Neutrophil (primary cell): ENCODE measurements around the gene GDAP1L1.

ENCODE experiments used
- H3K27ac ChIP-seq: fragments of 200-600 bp; sonication (generic); 2 replicates; pipeline ENCODE4 v1.5.1; 2016; ENCODE audit warnings: mild to moderate bottlenecking, moderate library complexity
- H3K27me3 ChIP-seq: fragments of 200-600 bp; sonication (generic); 2 replicates; pipeline ENCODE4 v1.6.0; 2016; ENCODE audit warnings: mild to moderate bottlenecking
- H3K36me3 ChIP-seq: fragments of 200-600 bp; sonication (generic); 2 replicates; pipeline ENCODE4 v1.5.1; 2017
- H3K4me1 ChIP-seq, 2 experiments: fragments of 200-600 bp in 1 of 2; sonication (generic) in 1 of 2; 1 replicate in 1 of 2; 2 replicates in 1 of 2; pipeline versions ENCODE4 v1.5.1 to v1.6.1; 2013 to 2016; ENCODE audit warnings: low read depth in 1 of 2, low read length in 1 of 2, mild to moderate bottlenecking in 1 of 2, moderate library complexity in 1 of 2; ENCODE audit not compliant: control insufficient read depth in 1 of 2, insufficient read depth in 1 of 2
- H3K4me3 ChIP-seq, 2 experiments: fragments of 200-600 bp in 1 of 2; sonication (generic) in 1 of 2; 1 replicate in 1 of 2; 2 replicates in 1 of 2; pipeline ENCODE4 v1.5.1; 2013 to 2016; ENCODE audit warnings: low read depth in 1 of 2, low read length in 1 of 2, mild to moderate bottlenecking in 1 of 2, moderate library complexity in 1 of 2
- H3K9me3 ChIP-seq: fragments of 200-600 bp; sonication (generic); 2 replicates; pipeline ENCODE4 v1.5.1; 2016
- CTCF ChIP-seq: fragments of 200-600 bp; sonication (generic); IDR thresholded peaks from 2 replicates; pipeline ENCODE4 v1.5.1; 2016; ENCODE audit warnings: antibody characterized with exemption

The GDAP1L1 gene

GRCh38 chr20:44221368-44221954 is 25.6 kb upstream of the GDAP1L1 start:
- no peaks in the 10 kb centered on the region for H3K9me3 ChIP-seq
- H3K27me3 ChIP-seq, result peaks cover 20% of the 10 kb centered on the region
- no peaks in the 10 kb centered on the region for H3K36me3 ChIP-seq
- TF ChIP-seq CTCF, result no peak
- no peak overlapping the region for H3K4me3 ChIP-seq
- H3K27ac ChIP-seq, result no peak overlapping the region
- peaks cover 0 to 7% of the 10 kb centered on the region in 2 experiments for H3K4me1 ChIP-seq

- Histone ChIP-seq H3K27ac (no peak overlapping the region), H3K4me1 (peaks cover 0 to 7% of the 10 kb centered on the region in 2 experiments), H3K36me3 (no peaks in the 10 kb centered on the region), H3K4me3 (no peak overlapping the region), H3K27me3 (peaks cover 20% of the 10 kb centered on the region), H3K9me3 (no peaks in the 10 kb centered on the region)
- TF ChIP-seq CTCF, result no peak
Observed at GRCh38 chr20:44222027-44222426, 25.1 kb upstream of the GDAP1L1 start.

- no peak for TF ChIP-seq CTCF
- peaks cover 0 to 3% of the 10 kb centered on the region in 2 experiments for H3K4me1 ChIP-seq
Observed at GRCh38 chr20:44222633-44223368, 24.3 kb upstream of the GDAP1L1 start.

GRCh38 chr20:44223721-44224120 is 23.4 kb upstream of the GDAP1L1 start:
- no peak overlapping the region for H3K27ac ChIP-seq
- no peak overlapping the region for H3K4me3 ChIP-seq
- no peaks in the 10 kb centered on the region for H3K36me3 ChIP-seq
- no peaks in the 10 kb centered on the region for H3K4me1 ChIP-seq
- H3K9me3 ChIP-seq, result no peaks in the 10 kb centered on the region
- no peak for TF ChIP-seq CTCF
- peaks cover 6% of the 10 kb centered on the region for H3K27me3 ChIP-seq

More at GRCh38 chr20:44222633-44223368, 24.3 kb upstream of the GDAP1L1 start:
- Histone ChIP-seq H3K27me3 (peaks cover 16% of the 10 kb centered on the region), H3K9me3 (no peaks in the 10 kb centered on the region), H3K27ac (no peak overlapping the region), H3K36me3 (no peaks in the 10 kb centered on the region), H3K4me3 (no peak overlapping the region)

GRCh38 chr20:44224637-44225036 is 22.5 kb upstream of the GDAP1L1 start:
- TF ChIP-seq CTCF, result no peak
- Histone ChIP-seq H3K4me3 (no peak overlapping the region), H3K36me3 (no peaks in the 10 kb centered on the region), H3K4me1 (no peaks in the 10 kb centered on the region), H3K27ac (no peak overlapping the region), H3K9me3 (no peaks in the 10 kb centered on the region), H3K27me3 (no peaks in the 10 kb centered on the region)
